Activated naive CD4-positive, alpha-beta T cell treated with anti-CD3 and anti-CD28 coated beads, Interleukin-2, amount 50 U/mL, for 72 hours (primary cell): ENCODE results near the gene IMPA2. TPM values are rescaled to one million over a fixed set of nuclear protein-coding genes. Genes with fewer than 3 reads are reported as not detected.
A peak's percentile ranks its signal among the peaks of the same experiment; 100 is the strongest.

ENCODE experiments used
- ATAC-seq, 2 donors: fragments of 150-1000 bp; cut with Tn5 transposase; 2 replicates each; pipeline ENCODE4 v1.10.0; 2021; ENCODE audit warnings: mild to moderate bottlenecking in 2 of 2, moderate library complexity in 2 of 2
- DNase-seq, 2 donors: peaks; one replicate each; pipeline ENCODE4 v3.0.0; 2021 to 2022; ENCODE audit warnings: low spot score in 2 of 2
- H3K27ac Mint-ChIP-seq, 2 donors: one replicate each; pipeline ENCODE4 v1.8.0; 2022; ENCODE audit warnings: mild to moderate bottlenecking in 2 of 2, mixed read lengths in 2 of 2
- H3K36me3 Mint-ChIP-seq, 2 donors: one replicate each; pipeline ENCODE4 v1.8.0; 2022; ENCODE audit warnings: mixed read lengths in 2 of 2
- H3K9me3 Mint-ChIP-seq, 2 donors: one replicate each; pipeline ENCODE4 v1.8.0; 2022; ENCODE audit warnings: mixed read lengths in 2 of 2
- total RNA-seq, 2 donors: library from RNA; stranded (reverse); gene quantifications; one replicate each; pipeline ENCODE4 v1.2.3, GENCODE V29; 2022

Gene IMPA2
- total RNA-seq, 2 donors from 2014 or later, result 21.9 to 36.5 TPM

DNA sequence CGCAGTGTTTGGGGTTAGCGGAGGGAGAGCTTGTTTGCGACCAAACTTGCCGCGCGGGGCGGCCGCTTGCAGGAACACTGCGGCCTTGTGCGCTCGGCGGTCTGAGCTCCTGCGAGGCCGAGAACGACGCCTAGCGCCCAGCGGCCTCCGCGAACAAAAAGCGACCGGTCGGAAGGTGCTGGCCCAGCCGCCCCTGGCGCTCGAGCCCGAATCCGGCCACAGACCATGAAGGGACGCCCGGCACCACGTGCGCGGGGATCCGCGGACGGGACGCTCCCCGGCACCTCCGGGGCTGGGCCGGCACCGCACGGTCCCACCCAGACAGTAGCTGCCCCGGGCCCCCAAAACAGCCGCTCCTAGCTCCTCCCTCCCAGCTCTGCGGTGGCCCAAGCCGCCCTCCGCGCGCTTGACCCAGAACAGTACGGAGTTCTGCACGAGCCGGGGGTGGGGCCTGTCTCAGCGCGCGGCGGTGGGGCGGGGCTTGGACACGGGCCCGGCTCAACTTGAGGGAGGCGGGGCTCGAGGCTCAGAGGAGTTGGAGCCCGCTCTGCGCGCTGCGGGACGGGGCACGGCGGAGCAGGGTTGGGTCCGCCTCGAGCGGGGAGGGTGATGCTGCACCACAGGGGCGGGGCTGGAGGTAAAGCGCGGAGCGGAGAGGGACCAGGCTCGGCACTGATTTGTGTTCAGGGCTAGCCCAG is 664 bp upstream of the IMPA2 start:
- H3K27ac Mint-ChIP-seq, result peak overlapping the region; percentile 73 to 76
- ATAC-seq, result peak; percentile 92 to 94
- H3K36me3 Mint-ChIP-seq, result no peaks in the 10 kb centered on the region
- H3K9me3 Mint-ChIP-seq, result no peaks in the 10 kb centered on the region
- DNase-seq, result peak; percentile 98 to 99

GRCh38 chr18:11981543-11982366 is 448 bp downstream of the IMPA2 start:
- DNase-seq (peak; percentile 36 to 66), ATAC-seq (peak; percentile 5 to 9)
- Mint-ChIP-seq H3K36me3 (no peaks in the 10 kb centered on the region), H3K27ac (peak overlapping the region; percentile 15 to 73), H3K9me3 (no peaks in the 10 kb centered on the region)

- Mint-ChIP-seq H3K36me3 (no peaks in the 10 kb centered on the region), H3K27ac (no peak overlapping the region), H3K9me3 (no peaks in the 10 kb centered on the region)
- ATAC-seq, result no peak
- DNase-seq, result peak in 1 of 2 donors; percentile 20
Measured at GRCh38 chr18:11982981-11983380, 1.7 kb downstream of the IMPA2 start.

DNA sequence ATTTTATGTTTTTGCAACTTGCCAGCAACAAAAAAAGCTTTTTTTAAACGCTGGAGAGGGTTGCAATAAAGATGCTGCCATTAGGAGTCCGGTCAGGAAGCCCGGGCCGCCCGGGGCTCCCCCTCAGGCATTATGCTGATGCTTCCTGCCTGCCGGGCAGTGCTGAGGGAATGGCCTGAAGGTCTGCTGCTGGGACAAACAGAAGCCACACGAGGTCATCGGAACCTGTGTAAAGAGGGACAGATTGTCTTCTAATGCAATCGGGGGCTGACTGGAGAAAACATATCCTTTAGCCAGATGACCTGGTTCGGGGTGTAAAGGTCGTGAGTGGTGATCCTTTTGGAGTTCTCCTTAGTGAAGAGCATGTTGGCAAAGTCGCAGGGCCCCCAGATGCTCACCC is 2.3 kb downstream of the IMPA2 start:
- H3K9me3 Mint-ChIP-seq, result no peaks in the 10 kb centered on the region
- ATAC-seq, result no peak
- DNase-seq, result peak in 1 of 2 donors; percentile 30
- H3K27ac Mint-ChIP-seq, result no peak overlapping the region
- no peaks in the 10 kb centered on the region for H3K36me3 Mint-ChIP-seq

DNA sequence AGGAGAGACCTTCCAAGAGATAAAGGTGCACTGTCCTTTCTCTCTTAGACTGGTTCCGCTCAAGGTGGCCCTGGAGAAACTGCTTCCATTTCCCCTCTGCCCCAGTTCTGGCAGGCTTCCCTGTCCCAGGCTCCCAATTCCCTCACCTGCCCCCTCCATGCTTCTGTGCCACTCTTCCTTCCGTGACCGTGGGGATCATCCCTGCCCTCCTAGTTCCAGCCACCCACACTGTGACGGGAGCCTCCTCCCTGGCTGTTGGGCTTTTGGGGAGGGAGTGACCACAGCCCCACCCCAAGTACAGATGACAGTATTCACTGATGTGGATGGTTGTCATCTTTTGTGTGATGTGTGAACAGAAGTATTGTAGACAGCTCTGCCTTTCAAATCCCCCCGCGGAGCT is 2.8 kb downstream of the IMPA2 start:
- H3K36me3 Mint-ChIP-seq, result no peaks in the 10 kb centered on the region
- DNase-seq (no peak), ATAC-seq (no peak)
- H3K27ac Mint-ChIP-seq, result no peak overlapping the region
- no peaks in the 10 kb centered on the region for H3K9me3 Mint-ChIP-seq

GRCh38 chr18:11985586-11985985 is 4.3 kb downstream of the IMPA2 start:
- no peak overlapping the region for H3K27ac Mint-ChIP-seq
- H3K36me3 Mint-ChIP-seq, result no peaks in the 10 kb centered on the region
- ATAC-seq (no peak), DNase-seq (peak in 1 of 2 donors; percentile 34)
- no peaks in the 10 kb centered on the region for H3K9me3 Mint-ChIP-seq

DNA sequence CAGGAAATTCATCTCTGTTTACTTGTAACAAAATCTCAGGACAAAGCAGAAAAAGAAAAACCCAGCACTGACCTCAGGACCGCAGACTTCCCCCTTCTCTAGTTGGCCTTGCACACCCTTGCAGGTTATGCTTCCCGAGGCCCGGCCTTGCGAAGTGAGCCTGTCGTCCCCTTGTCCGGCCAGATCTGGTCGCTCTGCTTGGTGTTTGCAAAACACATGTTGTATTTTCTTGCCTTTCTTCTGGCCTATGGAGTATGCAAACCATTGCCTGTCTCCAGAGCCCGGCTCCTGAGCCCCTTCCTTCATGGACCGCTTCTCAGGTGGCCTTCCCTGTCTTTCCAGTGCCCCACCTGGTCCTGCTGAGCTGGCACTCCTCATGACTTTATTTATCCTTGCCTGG is 4.8 kb downstream of the IMPA2 start:
- H3K9me3 Mint-ChIP-seq, result no peaks in the 10 kb centered on the region
- DNase-seq (peak in 1 of 2 donors; percentile 30), ATAC-seq (no peak)
- H3K27ac Mint-ChIP-seq, result no peak overlapping the region
- no peaks in the 10 kb centered on the region for H3K36me3 Mint-ChIP-seq

- ATAC-seq (no peak), DNase-seq (no peak)
- H3K36me3 Mint-ChIP-seq, result no peaks in the 10 kb centered on the region
- no peak overlapping the region for H3K27ac Mint-ChIP-seq
- H3K9me3 Mint-ChIP-seq, result no peaks in the 10 kb centered on the region
Measured at GRCh38 chr18:11987527-11987926, 6.2 kb downstream of the IMPA2 start.

GRCh38 chr18:11989174-11989573 is 7.9 kb downstream of the IMPA2 start:
- H3K36me3 Mint-ChIP-seq, result no peaks in the 10 kb centered on the region
- H3K27ac Mint-ChIP-seq, result peak overlapping the region in 1 of 2 donors; percentile 63
- ATAC-seq, result no peak
- no peak for DNase-seq
- no peaks in the 10 kb centered on the region for H3K9me3 Mint-ChIP-seq

DNA sequence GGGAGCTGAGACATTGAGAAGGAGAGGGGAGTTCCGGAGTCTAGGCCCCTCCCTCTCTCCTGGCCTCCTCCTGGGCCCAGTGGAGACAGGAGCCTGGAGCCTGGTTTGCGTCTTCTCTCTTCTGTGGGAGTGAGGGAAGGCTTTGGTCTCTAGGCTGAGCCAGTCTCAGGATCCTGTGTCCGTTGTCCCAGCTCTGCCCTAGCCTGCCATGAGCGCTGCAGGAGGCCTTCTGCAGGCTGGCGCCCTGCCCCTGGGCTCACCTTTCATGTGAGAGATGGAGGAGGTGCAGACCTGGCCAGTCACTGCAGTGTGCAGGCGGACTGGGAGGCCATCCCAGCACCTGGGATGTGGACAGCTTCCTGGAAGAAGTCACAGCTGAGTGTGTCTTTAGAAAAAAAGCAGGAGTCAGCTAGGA is 8.7 kb downstream of the IMPA2 start:
- Mint-ChIP-seq H3K27ac (no peak overlapping the region), H3K36me3 (no peaks in the 10 kb centered on the region)

GRCh38 chr18:11990539-11990938 is 9.2 kb downstream of the IMPA2 start:
- ATAC-seq (no peak), DNase-seq (no peak)
- peak overlapping the region in 1 of 2 donors; percentile 29 for H3K27ac Mint-ChIP-seq
- no peaks in the 10 kb centered on the region for H3K9me3 Mint-ChIP-seq
- no peaks in the 10 kb centered on the region for H3K36me3 Mint-ChIP-seq

More for the DNA sequence above, 8.7 kb downstream of the IMPA2 start:
- no peaks in the 10 kb centered on the region for H3K9me3 Mint-ChIP-seq
- no peak for DNase-seq
- ATAC-seq, result no peak

DNA sequence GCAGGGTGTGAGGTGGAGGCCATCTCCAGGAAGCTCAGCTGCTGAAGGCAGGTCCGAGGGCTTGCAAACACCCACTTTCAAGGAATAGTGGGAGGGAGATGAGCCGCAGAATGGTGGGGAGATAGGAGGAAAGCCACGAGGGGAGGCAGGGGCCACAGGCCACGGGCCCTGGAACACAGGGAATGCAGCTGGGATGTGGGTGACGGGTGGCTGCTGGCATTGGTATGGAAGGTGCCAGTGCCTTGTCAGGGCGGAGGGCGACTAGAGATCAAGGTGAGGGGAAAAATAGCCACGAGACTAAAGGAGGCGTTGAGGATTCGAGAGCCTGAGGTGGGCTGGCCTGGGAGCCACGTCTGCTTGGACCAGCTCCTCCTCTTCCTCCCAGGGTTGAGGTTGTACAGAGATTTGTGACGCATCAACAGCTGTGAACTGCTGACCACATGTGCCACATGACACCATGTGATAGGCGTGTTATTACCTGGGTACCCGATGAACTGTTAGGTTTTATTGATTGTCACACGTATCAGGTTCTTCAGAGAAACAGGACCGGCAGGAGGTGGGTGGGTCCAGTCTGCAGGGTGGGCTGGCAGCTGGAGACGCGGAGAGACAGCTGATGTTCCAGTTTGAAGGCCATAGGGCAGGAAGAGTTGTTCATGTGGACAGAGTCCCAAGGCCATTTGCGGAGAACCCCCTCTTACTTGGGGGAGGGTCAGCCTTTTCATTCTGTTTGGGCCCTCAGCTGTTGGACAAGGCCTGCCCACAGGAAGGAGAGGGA is 9.9 kb downstream of the IMPA2 start:
- H3K9me3 Mint-ChIP-seq, result no peaks in the 10 kb centered on the region
- H3K27ac Mint-ChIP-seq, result peak overlapping the region in 1 of 2 donors; percentile 29
- DNase-seq (no peak), ATAC-seq (no peak)
- H3K36me3 Mint-ChIP-seq, result no peaks in the 10 kb centered on the region

DNA sequence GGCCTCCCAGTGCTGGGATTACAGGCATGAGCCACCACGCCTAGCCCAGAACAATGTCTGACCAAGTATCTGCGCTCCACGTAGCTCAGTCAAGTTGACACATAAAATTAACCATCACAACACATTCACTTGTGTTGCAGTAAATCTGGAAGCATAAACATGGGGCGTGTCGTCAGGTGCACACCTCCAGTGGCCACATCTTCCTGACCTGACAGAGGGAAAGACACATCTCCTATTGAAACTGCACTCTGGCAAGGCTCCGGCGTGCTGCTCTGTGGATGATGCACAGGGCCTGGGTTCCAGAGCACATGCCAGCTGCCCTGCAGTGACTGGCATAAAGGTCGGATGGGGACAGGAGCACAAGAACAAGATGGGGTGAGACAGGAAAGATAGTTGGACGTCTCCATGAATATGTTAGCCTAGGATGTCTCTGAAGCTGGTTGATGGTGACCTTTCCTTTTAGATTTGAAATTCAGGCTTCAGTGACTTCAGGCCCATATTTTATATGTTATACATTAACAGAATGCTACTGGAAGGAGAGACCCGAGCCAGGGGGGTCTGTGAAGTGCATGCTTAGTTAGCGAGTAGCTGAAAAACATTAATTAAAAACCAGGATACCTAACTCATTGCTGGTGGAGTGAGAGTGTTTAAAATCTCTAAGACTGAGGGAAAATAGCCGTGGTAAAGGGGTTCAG is 10.9 kb downstream of the IMPA2 start:
- no peak for DNase-seq
- Mint-ChIP-seq H3K36me3 (no peaks in the 10 kb centered on the region), H3K9me3 (no peaks in the 10 kb centered on the region), H3K27ac (no peak overlapping the region)
- no peak for ATAC-seq

DNA sequence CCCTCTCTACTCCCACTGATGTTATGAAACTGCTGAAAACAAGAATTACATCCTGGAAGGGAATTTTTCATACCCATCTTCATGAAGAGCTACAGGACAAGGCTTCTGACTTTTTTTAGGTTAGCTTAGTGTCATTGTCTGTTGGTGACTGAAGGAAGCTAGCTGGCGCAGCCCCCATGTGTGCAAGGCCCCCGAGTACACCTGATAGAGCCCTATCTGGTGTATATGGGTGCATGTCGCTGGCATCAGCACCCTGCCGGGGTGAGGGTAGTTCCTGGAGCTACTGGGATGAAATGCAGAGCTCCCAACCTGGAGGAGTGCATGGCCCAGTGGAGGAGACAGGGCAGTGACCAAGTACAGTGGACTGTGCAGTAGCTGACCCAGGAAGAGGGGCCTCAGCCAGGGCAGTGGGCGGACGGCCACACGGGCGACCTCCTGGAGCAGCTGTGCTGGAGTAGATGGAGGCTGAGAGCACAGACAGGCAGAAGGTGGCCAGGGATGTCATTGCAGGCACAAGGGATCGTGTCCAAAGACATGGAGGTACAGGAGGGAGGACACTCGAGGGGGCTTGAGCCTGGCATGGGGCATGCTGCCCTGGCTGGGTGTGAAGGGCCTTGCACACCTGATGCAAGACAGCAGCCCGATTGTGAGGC is 12.1 kb downstream of the IMPA2 start:
- Mint-ChIP-seq H3K36me3 (no peaks in the 10 kb centered on the region), H3K9me3 (no peaks in the 10 kb centered on the region), H3K27ac (no peak overlapping the region)
- no peak for DNase-seq
- no peak for ATAC-seq

GRCh38 chr18:11994336-11994702 is 13.0 kb downstream of the IMPA2 start:
- no peak for ATAC-seq
- Mint-ChIP-seq H3K36me3 (no peaks in the 10 kb centered on the region), H3K9me3 (no peaks in the 10 kb centered on the region), H3K27ac (peak overlapping the region in 1 of 2 donors; percentile 45)
- DNase-seq, result no peak
